Stimulated activated CD4-positive, alpha-beta T cell treated with anti-CD3 and anti-CD28 coated beads, Interleukin-1b, Interleukin-23, amount 100 ng/mL, for 24 hours (primary cell): ENCODE results near the gene INF2.
"Not testable (repeated sequence)": the region's sequence is repeated elsewhere in the genome, so short reads cannot be mapped to it uniquely, and the experiment has no call there.

Experiments used
- DNase-seq, 4 experiments: peaks; one replicate each; pipeline ENCODE4 v3.0.0-alpha.2; 2020; ENCODE audit warnings: low read depth in 4 of 4, low spot score in 1 of 4

Gene INF2

DNA sequence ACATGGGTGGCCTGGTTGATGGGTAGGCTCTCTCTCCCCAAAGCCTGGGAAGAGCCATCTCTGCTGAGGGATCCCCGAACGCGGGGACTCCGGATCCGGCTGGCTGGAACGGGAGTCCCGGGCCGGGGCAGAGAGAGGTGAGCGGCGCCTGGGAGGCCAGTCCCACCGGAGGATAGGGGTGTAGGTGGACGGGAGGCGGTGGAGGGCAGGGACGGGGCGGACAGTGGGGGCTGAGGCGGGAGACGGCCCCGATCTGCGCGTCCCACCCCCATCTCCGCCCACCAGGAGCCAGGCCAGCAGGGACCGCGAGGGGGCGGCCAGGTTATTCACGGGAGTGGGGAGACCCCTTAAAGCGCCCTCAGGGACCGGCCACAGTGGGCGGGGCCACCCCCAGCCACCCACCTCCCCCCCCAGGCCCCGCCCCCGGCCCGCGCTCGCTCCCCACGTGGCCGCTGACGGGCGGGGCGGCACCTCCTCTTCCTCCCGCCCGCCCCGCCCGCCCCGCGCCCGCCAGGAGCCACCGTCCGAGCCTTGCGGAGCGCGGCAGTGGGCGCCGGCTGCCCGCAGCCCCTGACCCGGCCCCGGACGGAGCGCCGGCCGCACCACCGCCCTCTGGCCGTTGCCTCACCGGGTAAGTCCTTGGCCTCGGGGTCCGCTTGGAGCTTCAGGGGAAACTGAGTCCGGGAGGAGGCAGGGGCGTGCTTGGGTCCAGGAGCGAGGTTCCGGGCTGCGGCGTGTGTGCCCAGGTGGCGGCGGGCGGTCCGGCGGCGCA lies at the start of gene INF2:
INF2 (plus strand) TSS at position 510 of the 772 bp plus-strand sequence. CDS start 11,748 bp downstream, outside the sequence.
- peak in 3 of 4 experiments; percentile 23 to 51 (median 26) for DNase-seq

- peak in 1 of 4 experiments; percentile 23 for DNase-seq
Observed at GRCh38 chr14:104639885-104640548, 49.4 kb upstream of the INF2 start.

GRCh38 chr14:104640681-104641080 lies 48.7 kb upstream of the INF2 start:
- no peak for DNase-seq

DNA sequence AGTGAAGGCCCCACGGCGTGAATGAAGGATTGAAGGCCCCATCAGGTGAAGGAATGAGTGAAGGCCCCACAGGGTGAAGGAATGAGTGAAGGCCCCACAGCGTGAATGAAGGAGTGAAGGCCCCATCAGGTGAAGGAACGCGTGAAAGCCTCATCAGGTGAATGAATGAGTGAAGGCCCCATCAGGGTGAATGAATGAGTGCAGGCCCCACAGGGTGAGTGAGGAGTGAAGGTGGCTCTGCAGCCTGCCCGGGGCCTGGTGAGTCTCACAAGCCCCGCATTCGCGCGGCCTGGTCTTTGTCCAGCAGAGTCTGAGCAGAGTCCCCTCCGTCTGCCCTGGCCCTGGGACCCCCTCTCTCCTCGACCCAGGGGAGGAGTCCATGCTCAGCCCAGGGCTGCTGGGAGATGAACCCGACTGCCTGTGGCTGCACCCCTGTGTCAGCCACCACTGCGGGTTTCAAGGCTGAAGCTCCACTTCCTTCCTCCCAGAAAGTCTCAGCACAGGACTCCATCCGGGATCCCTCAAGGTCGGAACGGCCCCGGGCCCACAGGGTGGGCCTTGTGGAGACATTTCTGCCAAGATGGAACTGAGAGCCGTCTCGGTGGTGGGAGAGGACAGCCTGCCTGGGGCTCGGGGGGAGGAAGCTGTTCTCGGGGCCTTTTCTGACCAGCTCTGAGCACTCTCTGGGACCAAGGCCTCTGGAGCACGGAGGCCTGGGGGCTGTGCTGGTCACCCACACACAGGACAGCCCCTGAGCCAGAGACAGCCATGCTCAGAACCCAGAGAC lies 47.5 kb upstream of the INF2 start:
- DNase-seq, result no peak

DNA sequence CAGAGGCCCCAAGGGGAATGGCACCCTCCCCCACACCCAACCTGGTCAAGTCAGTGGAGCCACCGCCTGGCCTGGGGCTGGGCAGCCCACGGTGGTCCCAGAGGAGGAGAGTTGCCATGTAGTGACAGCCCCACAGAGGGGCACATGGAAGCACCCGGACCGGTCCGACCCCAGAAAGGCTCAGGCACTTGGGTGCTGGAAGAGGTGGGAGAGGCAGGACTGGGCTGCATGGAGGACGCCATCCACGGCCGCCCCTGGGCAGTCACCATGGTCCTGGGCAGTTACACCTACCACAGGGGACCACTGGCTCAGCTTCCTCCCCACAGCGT lies 46.9 kb upstream of the INF2 start:
- DNase-seq, result no peak

DNA sequence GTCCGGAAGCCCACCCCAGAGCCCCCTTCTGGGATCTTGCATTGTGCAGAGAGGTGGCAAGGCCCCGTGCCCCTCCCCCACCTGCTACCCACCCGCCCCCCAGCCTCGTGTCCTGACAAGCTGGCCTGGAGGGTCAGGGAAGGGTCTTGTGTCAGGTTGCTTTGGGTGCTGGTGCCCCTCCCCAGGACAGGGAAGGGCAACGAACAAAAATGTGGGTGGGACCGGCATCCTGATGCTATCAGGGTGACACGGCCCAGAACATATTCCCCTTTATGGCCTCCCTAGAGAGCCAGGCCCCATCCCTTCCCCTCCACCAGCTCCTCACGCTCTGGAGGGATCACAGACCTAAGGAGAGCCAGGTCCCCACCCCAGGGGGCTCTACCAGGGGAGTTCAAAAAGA lies 46.1 kb upstream of the INF2 start:
- DNase-seq, result no peak

GRCh38 chr14:104644091-104644635 lies 45.3 kb upstream of the INF2 start:
- no peak for DNase-seq

DNA sequence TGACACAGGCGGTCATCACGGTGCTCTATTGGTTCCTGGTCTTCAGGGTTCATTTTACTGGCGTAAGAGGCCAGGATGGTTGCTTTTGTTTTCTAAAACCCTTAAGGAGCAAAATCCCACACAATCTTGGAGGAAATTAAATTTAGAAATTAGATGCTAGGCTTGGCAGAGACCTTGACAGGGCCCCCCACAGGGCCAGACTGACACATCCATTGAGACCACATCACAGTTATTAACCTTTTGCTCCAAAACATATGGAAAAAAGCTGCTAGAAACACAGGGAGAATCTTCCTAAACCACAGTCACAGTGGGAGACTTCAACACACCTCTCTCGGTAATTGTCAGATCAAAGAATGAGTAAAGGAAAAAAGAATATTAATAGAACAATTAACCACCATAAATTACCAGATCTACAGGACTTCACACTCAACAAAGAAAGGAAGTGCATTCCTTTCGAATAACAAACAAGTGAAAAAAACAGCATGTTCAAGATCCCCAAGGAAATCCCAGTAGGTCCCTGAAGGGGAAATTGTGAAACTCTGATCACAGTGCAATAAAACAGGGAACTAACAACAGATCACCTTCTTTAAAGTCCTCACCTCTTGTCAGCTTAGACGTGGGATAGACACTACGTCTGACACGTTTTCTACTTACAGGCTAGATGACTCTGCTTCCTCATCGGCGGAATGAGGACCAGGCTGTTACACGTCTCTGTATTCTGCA lies 44.6 kb upstream of the INF2 start:
- DNase-seq, result no peak

DNA sequence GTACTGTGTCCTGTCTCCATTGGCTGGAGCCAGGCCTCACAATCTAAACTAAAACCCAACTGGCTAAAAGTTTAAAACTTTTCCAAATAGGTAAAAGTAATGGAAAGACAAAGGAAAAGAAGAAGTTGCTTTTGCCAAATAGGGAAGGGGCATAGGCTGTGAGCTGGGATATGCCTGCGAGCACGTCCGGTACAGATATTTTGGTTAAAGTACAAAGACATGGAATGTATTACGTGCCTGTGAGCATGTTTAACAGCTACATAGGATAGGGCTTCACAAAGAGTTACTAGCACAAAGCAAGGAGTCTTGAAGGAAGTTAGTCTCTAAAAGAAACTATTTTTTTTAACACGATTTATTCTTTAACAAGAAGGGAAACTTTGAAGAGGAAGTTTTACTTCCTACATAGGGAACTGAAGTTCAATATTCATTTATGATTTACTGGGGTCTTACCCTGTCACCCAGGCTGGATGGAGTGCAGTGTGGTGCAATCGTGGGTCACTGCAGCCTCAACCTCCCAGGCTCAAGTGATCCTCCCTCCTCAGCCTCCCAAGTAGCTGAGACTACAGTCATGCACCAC lies 41.9 kb upstream of the INF2 start:
- DNase-seq, result no peak

DNA sequence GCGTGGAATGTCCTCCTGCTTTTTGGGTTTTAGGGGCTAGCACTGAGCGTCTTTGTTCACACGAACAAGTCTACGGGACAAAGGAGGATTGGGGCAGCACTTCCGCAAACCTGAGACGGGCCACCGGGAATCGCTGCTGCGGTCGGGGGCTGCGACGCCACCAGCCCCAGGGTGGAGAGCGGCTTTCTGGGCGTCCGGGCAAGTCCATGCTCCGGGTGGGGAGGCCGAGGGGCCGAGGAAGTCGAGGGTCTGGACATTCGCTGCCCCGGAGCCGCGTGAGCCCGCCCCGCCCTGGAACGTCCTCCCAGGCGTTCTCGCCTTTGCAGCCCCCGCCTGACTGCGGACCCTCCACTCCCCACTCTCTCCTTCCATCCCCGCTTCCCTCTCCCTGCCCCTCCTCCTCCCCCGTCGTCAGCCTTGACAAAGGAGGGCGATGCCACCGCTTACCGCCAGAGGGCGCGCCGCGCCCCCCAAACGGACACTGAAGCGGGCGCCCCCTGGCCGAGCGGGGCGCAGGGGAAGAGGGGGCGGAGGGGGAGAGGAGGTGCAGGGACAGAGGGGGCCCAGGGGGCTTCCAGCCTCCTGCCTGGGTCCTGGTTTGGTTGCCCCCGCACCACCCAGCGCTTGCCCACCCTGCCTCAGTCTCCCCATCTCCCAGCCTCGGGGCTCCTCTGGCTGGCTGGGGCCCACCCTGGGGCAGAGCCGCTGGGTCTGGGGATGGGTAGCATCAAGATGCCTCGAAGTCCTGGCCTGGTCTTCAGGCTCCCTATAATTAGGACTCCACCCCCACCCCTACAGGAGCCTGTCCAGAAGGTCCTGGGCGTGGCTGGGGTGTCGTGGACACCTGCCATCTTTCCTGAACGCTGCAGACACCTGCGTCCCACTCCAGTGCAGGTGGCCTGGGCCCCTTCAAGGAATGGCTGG lies 39.1 kb upstream of the INF2 start:
- peak; percentile 38 to 55 (median 45) for DNase-seq

DNA sequence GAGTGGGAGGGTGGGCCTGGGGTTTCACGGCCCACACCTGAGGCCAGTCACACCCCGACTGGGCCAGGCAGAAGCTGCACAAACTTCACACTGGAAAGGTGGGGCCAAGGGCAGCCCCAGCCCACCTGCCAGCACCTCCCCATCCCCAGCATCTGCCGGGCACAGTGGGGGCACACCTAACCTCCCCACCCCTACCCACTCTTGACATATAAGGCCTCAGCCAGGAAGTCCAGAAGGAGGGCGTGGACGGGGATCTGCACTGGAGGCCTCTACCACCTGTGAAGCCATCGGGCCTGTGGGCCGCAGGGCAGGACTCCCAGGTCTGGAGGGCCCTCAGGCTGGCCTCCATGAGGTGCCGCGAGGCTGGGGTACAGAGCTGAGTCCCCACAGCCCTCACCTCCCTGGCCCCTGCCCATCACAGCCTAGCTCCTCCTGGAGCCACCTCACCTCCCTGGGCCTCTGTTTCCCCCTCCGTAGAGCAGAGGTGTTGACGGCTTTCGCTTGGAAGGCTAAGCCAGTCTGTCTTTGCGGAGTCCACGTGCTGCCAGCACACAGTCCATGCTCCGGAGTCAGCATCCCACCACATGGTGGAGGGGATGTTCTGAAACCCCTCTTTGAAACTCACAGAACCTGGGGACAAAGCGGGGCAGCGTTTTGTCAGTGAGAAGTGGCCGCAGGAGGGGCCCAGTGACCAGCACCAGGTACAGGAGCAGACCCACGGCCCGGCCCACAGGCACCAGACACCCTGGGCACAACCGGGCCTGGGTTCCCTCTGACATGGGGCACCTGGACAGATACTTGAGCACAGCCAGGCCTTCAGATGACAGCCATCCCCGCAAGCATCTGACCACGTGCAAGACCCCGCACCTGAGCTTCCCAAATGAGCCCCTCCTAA lies 38.2 kb upstream of the INF2 start:
- no peak for DNase-seq

DNA sequence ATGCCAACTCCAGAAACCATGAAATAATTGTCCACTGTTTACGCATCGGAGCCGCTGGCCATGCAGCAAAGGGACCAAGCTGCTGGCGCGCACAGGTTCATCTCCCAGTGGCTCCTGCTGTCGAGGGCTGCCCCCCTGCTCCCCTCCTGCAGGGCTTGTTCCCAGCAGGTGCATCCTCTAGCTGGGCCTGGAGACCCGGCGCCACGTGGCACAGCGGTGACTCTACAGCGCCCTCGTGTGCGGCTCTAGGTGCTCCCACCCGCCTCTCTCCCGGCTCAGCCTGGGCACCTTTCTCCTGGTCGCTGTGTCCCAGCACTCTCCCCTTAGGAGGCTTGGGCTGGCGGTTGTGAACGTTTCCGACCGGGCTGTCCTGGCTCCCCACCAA lies 37.5 kb upstream of the INF2 start:
- DNase-seq, result no peak

DNA sequence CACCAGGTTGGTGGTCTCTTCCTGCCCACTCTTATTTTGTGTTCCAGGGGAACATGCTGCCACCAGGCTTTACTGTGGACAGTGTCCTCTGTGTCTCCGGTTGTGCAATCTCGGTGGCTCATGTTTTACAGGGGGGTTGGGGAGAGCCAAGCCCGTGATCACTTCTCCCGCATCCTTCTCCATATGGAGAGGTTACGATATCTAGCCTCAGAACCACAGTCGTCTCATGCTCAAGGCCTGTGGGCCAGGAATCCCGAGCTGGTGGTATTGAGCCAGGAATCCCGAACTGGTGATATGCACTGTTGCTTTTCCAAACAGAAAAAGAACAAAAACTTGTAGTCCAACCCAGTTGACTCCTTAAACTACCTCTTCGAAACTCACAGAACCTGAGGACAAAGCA lies 37.0 kb upstream of the INF2 start:
- no peak for DNase-seq

DNA sequence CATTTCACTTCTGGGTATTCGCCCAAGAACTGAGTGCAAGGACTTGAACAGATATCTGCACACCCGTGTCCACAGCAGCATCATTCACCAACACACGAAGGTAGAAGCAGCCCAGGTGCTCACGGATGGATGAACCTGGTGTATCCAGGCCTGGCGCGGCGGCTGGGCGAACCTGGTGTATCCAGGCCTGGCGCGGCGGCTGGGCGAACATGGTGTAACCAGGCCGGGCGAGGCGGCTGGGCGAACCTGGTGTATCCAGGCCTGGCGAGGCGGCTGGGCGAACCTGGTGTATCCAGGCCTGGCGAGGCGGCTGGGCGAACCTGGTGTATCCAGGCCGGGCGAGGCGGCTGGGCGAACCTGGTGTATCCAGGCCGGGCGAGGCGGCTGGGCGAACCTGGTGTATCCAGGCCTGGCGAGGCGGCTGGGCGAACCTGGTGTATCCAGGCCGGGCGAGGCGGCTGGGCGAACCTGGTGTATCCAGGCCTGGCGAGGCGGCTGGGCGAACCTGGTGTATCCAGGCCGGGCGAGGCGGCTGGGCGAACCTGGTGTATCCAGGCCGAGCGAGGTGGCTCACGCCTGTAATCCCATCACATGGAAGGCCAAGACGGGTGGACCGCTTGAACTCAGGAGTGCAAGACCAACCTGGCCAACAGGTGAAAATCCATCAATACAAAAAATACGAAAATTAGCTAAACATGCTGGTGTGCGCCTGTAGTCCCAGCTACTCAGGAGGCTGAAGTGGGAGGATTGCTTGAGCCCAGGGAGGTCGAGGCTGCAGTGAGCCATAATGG lies 36.1 kb upstream of the INF2 start:
- not testable (repeated sequence) for DNase-seq

DNA sequence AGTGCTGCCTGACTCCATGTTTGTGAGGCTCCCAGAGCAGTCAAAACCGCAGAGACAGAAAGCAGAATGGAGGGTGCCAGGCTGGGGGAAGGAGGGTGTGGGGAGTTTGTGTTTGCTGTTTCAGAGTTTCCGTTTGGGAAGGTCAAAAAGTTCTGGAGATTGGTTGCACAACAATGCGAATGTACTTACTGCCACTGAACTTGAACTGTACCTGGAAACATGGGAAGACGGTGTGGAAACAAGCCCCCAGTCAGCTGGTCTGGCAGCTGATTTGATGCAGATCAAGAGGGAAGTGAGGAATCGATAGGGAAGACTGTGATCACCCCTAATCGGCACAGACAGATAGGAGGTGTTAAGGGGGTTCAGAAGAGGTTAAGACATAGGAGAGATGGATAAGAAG lies 35.3 kb upstream of the INF2 start:
- no peak for DNase-seq

- no peak for DNase-seq
Observed at GRCh38 chr14:104655128-104655848, 34.1 kb upstream of the INF2 start.

- DNase-seq, result no peak
Observed at GRCh38 chr14:104656014-104656714, 33.3 kb upstream of the INF2 start.
